Posterior cingulate gyrus (tissue), 11 donors: ENCODE results near the gene NOD2.

ENCODE experiments used
- DNase-seq, 10 donors: peaks; one replicate each; pipeline versions ENCODE4 v3.0.0 to v3.0.0-alpha.2; 2020 to 2021; ENCODE audit warnings: mixed read lengths in 3 of 10
- intact Hi-C: fragments of 100-400 bp; cut with DNase I; formaldehyde crosslinking; loops from one replicate; pipeline ENCODE4 v1.15.1; 2023

Gene NOD2

DNA sequence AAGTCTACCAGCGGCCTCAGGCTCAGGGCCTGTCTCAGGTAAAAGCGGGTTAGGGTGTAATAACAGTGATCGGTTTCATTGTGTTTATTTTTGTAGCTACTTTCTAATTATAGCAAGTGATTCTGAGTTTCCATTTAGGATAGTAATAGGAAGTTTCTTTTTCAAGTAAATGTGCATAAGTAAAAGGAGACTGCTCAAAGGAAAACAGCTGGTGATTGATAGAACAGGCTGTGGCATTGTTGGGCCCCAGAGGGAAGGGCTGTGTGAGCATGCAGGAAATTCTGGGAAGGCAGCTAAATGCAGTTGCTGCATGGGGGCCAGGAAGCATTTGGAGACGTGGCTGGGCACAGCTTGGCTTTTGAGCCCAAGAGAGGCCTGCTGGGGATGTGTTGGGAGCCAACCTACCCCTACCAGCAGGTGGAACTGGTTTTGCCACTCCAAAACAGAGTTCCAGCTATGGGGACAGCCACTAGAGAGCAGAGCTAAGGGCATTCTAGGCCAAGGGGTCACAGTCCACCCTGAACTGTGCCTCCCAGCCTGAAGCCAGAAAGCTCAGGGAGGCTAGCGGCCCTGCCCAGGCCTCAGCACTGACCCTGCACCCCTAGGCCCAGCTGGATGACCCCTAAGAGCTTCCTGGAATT is 24.9 kb upstream of the NOD2 start:
- intact Hi-C loops: loop anchor here (5.0 to 10.0 kb wide), 4 partner anchors 79 to 644 kb away; partner anchors contain the start of gene CNEP1R1
- DNase-seq: peak in 1 of 10 donors; percentile 26

DNA sequence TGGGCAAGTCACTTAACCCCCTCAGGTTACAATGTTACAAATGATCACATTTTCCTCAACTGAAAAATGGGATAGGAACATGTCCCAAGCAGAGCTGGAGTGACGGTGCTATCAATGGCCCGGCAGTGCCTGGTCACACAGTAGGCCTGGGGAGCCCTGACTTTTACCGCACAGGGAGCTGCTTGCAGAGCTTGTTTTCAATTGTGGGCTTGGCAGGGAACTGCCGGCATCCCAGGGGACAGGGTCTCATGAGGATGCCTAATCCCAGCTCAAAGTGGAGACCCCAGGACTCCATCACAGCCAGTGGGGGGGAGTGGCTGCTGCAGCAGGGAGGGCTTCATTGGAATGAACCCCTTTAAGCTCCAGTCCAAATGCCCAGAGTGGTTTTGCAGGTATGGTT is 23.7 kb upstream of the NOD2 start:
- intact Hi-C loops: loop anchor here (5.0 to 10.0 kb wide), 4 partner anchors 78 to 645 kb away; partner anchors contain the start of gene CNEP1R1

DNA sequence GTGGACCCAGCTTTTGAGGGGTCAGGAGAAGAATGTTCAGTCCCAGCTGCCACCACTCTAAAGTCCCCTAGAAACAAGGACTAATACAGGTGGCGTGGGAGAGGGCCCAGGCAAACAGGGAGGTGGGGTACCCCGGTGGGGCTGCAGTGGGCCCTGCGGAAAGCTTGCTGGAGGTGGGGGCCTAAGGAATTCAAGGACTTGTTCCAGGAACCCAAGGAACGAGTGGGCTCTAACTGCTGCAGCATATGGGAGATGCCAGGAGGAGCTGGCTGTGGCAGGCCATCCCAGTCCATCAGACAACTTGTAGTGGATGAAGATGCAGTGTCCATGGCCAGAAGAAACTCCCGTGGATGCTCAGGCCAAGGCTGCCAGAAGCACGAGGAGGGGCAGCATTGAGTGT is 22.9 kb upstream of the NOD2 start:
- intact Hi-C loops: no loop called here
- DNase-seq: peak in 1 of 10 donors; percentile 74

More for the DNA sequence above, 23.7 kb upstream of the NOD2 start:
- DNase-seq: peak in 1 of 10 donors; percentile 26

DNA sequence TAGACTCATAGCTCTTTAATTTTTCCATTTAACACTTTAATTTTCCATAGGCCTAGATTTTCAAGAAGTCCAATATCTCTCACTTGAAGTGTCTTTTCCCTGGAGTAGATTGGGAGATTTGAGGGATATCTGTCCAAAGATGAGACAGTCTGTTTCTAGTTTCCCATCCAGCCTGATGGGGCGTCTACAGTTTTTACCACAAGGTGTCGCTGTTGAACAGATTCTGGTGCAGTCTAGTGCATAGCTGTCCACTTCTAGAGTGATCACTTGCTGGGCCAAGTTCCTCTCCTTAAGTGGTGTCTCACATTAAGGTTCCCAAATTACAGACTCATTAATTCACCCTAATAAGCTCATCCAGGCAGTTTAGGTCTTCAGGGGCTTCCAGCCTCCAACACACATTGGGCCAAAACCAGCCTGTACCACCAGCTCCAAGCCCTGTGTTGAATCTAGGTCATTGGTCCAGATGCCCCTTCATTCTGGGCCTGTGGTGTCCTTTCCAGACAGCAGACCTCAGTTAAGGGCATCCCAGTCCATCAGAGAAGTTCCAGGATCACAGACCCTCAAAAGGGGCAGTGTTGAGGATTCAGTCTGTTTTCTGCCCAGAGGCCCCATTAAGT is 21.7 kb upstream of the NOD2 start:
- intact Hi-C loops: no loop called here
- DNase-seq: peak in 1 of 10 donors; percentile 5

DNA sequence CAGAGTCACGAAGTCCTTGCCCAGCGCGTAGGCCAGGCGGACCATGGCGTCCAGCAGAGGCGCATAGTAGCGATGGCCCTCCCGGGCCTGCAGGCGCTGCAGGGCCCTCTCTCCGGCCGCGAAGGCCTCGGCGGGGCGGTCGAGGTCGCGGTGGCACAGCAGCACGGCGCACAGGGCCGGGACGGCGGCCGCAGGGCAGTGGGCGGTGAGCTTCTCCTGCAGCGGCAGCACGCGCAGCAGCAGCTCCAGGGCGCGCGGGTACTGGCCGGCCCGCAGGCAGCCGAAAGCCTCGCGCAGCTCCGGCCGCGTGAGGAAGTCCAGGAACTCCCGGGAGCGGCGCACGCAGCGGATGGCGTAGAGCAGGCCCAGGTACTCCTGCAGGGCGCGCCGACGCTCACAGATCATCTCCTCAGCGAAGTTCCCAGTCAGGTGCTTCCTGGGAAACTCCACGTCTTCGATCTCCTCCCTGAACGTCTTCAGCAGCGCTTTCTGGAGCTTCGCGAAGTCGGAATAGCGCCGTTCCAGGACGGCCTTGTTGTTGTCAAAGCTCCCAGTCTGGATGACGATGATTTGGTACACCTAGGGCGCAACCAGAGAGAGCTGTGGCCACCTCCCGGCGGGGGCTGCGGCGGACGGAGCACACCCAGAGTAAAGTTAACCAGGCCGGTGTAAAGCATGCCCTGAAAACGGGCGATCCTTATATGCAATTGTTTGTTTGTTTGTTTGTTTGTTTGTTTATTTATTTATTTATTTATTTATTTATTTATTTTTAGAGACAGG is 19.7 kb upstream of the NOD2 start:
- peak in 1 of 10 donors; percentile 69 for DNase-seq
- intact Hi-C loops: no loop called here

DNA sequence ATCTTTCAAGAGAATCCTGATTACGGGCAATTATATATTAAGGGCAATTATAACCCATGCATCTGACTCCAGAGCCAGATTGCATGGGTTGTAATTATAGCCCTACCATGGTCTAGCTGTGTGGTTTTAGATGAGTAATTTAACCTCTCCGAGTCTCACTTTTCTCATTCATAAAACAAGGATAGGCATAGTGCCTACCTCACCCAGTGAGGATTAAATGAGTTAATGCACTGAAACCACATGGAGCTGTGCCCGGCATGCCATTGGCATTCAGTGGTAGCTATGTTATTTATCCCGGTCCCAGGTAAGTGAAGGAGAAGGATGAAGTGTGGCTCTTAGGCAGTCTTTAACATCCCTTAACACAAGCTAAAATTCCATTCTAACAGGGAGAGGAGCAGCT is 18.6 kb upstream of the NOD2 start:
- peak in 1 of 10 donors; percentile 6 for DNase-seq
- intact Hi-C loops: no loop called here

DNA sequence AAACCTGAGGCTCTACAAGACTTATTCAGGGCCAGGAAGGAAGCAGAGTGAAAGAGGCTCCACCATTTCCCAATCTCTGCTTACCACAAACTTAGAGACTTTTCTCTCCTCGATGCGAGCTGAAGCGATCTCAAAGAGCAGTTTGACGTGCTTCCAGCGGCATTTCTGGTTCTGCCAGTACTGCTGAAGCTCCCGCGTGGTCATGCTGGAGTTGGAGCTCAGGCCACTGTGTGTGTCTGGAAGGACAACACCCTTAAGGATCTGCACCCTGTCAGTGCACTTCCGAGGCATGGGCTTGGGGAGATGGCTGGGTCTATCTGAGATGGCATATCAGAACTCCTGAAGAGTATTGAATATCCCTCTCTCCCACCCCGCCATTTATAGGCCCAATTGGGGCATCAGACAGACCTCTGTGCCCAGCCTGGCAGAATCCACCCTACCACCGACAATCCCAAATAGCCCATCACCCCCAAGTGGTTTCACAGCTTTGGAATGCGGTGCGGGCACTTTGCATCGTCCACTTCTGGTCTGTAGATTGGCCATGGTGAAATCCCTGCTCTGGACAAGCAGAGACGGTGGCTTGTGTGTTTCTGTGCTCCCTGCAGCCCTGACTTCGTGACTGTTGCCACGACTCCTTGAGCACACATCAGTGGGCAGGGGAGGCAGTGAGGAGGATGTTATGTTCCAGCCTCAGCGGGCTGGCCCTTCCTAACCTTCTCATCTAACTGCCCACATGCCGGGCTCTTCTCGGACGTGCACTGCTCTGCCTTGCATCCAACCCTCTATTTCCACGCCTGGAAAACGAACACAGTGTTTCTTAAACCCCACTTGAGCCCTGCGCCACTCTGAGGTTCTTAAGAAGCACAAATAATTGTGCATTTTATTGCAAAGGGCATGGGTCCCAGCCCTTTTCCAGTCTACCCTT is 17.5 kb upstream of the NOD2 start:
- peak in 1 of 10 donors; percentile 66 for DNase-seq
- intact Hi-C loops: no loop called here

DNA sequence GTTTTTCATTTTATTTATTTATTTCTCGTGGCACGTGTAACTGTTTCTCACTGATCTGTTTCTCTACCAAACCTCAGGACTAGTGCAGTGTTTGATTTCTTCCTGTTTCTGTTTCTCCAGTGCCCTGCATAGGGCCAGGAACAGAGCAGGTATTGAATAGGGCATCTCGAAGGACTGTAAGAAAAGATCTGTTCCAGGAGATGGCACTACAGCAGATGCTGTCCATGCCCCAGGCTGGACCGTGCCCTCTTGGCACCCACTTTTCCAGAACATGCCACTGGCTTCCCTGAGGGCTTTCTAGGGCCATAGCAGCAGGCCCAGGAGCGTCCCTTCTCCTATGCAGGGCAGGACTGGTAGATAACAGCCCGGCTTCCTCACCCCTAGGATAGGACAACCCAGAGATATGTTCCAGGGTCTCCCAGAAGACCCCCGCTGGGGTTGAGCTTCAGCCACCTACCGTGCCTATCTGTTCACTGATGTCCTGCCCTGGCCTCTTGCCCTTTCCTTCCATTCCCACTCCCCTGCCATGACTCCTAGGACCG is 16.7 kb upstream of the NOD2 start:
- peak in 1 of 10 donors; percentile 44 for DNase-seq
- intact Hi-C loops: no loop called here

DNA sequence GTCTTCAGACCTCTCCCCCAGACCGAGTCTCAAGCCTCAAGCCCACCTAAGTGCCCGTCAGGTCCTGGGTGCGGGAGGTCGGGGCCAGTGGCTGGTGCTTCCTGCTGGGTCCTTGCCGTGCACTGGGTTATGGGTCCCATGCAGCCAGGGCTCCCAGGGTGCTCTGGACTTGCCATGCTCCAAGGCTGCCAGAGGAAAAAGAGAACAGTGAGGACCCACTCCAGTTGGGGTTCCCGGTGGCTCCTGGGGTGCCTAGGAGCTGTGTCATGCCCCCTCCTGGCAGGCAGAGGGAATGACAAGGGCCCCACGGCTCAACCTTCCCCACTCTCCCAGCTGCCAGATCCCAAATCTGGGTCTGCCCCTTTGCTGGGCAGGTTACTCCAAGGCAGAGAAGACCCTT is 16.1 kb upstream of the NOD2 start:
- intact Hi-C loops: no loop called here
- peak in 1 of 10 donors; percentile 82 for DNase-seq

DNA sequence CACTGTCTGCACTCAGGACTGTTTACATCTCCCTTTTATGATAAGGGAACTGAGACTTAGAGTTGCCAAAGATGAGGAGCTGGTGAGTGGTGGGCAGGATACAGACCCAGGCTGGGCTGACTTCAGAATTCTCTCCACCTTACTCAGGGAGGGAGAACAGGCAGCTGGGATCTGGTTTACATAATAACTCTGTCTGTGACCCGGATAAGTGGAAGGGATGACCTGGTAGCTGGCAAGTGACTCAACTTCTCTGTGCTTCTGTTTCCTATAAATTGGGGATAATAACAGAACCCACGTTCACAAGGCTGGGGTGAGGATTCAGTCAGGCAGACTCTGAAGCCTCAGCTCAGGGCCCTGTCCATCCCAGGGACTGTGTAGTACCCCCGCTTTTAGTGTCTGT is 14.9 kb upstream of the NOD2 start:
- intact Hi-C loops: no loop called here
- no peak for DNase-seq

DNA sequence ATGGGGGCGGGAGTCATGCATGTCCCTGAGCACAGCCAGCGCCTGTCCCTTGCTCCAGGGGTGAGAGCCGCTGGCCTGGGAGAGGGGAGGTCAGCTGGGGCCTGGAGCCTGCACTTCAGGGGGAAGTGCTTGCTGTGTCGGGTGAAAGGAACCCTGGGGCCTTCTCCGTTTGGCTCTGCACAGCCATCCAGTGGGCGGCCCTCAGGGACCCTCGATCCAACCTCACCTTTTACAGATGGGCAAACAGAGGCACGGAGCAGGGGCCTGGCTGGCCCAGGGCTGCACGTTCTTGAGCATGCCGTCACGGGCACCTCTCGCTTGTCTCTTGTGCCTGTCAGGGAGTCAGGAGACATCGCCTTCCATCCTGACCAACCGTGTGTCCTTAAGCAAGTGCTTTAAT is 14.1 kb upstream of the NOD2 start:
- peak in 1 of 10 donors; percentile 70 for DNase-seq
- intact Hi-C loops: no loop called here

DNA sequence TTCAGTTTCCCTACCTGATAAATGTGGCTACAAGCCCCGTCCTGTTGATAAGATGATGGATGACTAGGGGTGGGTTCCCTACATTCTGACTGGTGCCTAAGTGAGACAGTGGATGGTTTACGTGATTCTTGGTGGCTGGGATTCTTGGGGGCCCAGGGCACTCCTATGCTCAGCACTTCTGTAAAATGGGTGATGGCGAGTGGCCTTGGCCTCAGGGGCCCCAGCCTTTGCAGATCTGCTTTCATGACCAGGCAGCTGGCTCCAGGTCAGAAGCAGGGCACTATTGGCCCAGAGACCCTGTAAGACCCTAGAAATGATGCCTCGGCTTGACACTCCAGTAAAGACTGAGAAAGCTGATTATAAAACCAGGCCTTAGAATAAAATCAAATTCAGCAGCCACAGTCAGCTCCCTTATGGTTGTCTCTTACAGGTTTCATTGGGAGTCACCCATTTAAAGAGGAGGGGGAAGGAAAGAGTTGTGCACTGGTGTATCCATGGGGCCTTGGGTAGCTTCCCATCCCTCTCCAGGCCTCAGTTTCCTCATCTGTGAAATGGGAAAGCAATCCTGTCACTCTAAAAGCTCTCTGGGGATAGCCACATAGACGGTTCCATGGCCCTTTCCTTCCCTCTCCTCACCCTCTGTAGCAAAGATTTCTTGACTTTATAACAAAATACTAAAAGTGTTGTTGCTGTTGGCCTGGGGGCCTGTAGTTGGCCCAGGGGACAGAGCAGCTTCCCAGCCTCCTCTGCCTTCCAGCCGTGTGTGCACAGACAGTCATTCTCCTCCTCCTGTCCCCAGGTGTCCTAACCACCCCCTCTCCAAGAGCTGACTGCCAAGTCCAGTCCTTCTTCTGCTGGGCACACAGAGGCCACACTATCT is 13.5 kb upstream of the NOD2 start:
- intact Hi-C loops: no loop called here
- DNase-seq: peak in 1 of 10 donors; percentile 42

DNA sequence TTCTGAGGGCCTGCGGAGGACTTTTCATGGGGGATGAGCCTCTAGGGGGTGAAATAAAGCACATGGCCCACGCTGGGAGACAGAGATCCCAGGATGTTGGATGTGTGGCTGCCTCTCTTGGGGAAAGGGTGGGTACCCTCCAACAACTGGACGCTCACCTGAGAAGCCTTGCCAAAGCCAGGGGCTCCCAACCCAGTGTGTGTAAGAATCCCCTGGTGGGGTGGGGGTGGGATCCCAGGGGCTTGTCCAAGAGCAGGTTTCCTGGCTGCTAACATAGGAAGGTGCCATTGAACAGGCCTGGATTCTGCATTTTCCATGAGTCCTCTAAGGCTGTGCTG is 12.9 kb upstream of the NOD2 start:
- DNase-seq: peak in 1 of 10 donors; percentile 53

DNA sequence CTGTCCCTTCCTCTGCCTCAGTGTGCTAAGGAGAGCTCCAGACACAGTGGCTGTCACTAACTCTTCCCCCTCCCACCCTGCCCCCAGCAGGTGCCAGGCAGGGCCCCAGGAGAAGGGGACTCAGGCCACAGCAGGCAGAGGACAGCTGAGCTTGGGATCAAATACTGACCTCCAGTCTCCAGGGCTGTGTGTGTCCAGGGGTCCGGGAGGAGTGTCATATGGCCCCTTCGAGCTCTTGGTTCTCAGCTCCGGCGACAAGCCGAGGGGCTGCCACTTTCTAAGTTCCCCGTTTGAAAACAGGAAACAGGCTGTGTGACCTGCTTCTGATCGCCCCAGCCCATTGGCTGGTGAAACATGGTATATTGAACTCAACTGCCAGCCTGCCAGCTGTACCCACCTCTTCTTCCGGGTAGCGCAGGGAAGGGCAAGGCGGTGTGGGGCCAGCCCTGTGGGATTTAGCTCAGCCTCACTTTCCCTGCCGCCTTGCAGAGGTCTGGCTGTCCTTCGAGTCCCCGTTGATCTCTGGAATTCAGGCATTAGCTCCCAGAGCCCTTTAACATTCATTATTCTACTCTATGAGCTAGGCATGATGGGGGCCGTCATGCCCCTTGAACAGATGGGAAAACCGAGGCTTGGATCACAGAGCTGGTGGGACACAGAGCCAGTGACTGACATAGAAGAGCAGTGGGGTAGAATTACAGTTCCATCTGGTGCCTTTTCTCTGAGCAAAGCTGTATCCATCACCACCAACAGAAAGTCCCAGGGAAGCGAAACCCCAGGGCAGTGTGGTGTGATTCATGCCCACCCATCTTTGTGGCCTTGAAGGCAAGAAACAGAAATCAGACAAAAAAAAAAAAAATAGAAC is 12.2 kb upstream of the NOD2 start, which contains the start of gene SNX20:
Gene SNX20, minus strand, starts transcription at position 292 of the 865 bp plus-strand sequence. CDS start 3,786 bp downstream, outside the sequence.
- peak in 1 of 10 donors; percentile 67 for DNase-seq
- intact Hi-C loops: no loop called here

More for the DNA sequence above, 12.9 kb upstream of the NOD2 start:
- intact Hi-C loops: no loop called here

DNA sequence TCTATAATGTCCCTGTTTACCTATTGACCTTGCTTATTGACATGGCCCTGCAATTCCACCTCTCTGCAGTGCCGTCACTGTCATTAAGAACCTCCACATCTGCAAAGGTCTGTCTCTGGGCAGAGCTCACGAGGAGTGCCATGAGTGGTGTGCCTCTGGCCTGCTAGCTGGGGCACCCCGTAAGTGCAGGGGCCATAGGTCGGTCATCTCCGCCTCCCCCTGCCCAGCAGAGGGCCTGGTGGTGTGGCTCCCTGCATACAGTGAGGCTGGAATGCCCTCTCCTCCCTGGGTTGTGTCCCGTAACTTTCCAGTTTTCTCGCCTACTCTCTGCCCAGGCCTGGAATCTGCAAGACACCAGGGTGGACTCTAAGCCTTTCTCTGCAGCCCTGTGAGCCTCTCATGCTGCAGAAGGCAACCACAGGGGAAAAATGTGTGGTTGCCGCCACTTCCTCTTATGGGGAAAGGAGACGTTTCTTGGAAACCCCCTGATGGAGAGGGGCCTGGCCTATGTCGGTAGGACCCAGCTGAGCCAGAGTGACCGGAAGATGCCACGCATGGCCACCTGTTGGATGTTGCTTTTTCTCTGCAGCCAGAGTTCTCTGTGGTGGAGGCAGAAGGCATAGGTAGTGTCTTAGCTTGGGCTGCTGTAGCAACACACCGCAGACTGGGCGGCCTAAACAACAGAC is 9.6 kb upstream of the NOD2 start:
- peak in 2 of 10 donors; percentile 67 to 82 for DNase-seq
- intact Hi-C loops: no loop called here

DNA sequence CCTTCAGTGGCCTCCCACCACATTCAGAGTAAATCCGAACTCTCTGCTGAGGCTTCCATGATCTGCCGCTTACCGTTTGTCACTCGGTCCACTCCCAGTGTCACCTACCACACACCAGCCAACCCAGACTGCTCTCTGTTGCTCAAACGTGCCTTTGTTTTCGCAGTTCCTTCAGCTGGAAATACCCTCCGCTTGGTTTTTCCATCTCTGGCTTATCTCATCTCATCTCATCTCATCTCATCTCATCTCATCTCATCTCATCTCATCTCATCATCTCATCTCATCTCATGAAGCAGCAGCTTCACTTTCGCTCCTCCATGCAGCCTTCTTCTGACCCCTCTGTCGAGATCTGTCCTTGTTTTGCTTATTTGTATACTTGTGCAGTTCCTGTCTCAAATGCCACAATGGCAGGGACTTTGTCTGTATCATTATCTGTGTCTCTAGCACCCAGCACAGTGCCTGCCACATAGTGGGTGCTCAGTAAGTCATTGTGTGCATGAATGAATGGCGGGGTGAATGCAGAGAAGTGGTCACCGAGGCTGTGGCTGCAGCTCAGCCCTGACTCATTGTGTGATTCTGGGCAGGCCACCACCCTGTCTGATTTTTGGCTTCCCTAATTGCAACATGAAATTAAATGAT is 8.5 kb upstream of the NOD2 start:
- no peak for DNase-seq
- intact Hi-C loops: no loop called here
